ENCODE data around the gene HSF2.
A peak's percentile ranks its signal among the peaks of the same experiment; 100 is the strongest.
"Not testable (repeated sequence)": the region's sequence is repeated elsewhere in the genome, so short reads cannot be mapped to it uniquely, and the experiment has no call there.

Gene HSF2

GRCh38 chr6:122454673-122455072, 55.2 kb downstream of the HSF2 start:
- no peak for DNase-seq (ENCODE audit: low spot score)

GRCh38 chr6:122455116-122455515, 55.7 kb downstream of the HSF2 start:
- DNase-seq (ENCODE audit: low spot score), result not testable (repeated sequence)

GRCh38 chr6:122458087-122458486, 58.6 kb downstream of the HSF2 start:
- no peak for DNase-seq (ENCODE audit: low spot score)

- no peak for DNase-seq (ENCODE audit: low spot score)
Measured at GRCh38 chr6:122459240-122459639, 59.8 kb downstream of the HSF2 start.

- not testable (repeated sequence) for DNase-seq (ENCODE audit: low spot score)
Measured at GRCh38 chr6:122459865-122460416, 60.5 kb downstream of the HSF2 start.

- DNase-seq (ENCODE audit: low spot score), result no peak
Measured at GRCh38 chr6:122461885-122462284, 62.4 kb downstream of the HSF2 start.

- DNase-seq (ENCODE audit: low spot score), result peak; percentile 93
Measured at GRCh38 chr6:122471107-122472021, 71.9 kb downstream of the HSF2 start, which contains the start of gene SERINC1. TSS of gene SERINC1 (minus strand) at chr6:122471807. CDS start at chr6:122471737, 70 bp downstream.

- DNase-seq (ENCODE audit: low spot score), result no peak
Measured at GRCh38 chr6:122472022-122472340, 72.5 kb downstream of the HSF2 start.

GRCh38 chr6:122476131-122476530, 76.7 kb downstream of the HSF2 start:
- no peak for DNase-seq (ENCODE audit: low spot score)

- DNase-seq (ENCODE audit: low spot score), result no peak
Measured at GRCh38 chr6:122482750-122483080, 83.3 kb downstream of the HSF2 start.

Measured in AG08396 (cell line).